ENCODE results near the gene INTS1. TPM values are rescaled to one million over a fixed set of nuclear protein-coding genes. Genes with fewer than 3 reads are reported as not detected.

The INTS1 gene
- polyA plus RNA-seq, 1 donor from 2014 or later: 21.1 TPM

DNA sequence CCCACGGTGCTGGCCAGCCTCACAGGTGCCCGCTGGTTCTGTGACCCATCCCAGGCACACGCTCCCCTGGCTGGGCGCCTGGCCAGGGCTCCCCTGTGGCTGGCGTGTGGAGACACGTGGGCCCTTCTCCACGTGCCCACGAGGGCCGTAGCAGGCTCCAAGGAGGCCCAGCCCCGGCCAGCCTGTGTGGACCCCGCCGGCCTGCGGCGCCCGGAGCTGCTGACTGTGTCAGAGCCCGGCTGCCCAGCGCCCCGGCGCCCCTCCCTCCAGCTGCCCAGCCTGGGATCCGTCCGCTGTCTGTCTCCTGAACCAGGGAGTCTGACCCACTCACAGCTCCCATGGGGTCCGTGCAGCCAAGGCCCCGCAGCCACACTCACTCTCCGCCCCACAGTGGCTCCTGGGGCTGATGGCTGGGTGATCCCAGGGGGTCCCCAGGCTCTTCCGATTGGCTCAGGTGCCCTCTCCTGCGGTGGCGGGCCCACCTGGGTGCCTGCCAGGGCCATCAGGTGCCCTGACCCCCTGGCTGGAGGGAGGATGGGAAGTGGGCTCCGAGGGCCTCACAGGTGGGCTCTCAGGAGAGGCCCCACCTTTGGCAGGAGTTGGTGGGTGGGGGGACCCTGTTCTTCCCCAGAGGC, 42.2 kb upstream of the INTS1 start:
- H3K4me3 ChIP-seq (ENCODE audit: low read length): no peak overlapping the region
- H3K79me2 ChIP-seq (replicated peaks; ENCODE audit: insufficient read depth, low read length): no peaks in the 10 kb centered on the region
- H3K4me2 ChIP-seq (ENCODE audit: low read length): no peak overlapping the region
- H3K9me2 ChIP-seq (ENCODE audit: insufficient read depth, low read length): no peaks in the 10 kb centered on the region
- no peaks in the 10 kb centered on the region for H3K27me3 ChIP-seq (ENCODE audit: insufficient read depth, low read depth, low read length)
- H3K9me3 ChIP-seq (ENCODE audit: low read length): no peaks in the 10 kb centered on the region
- H3K36me3 ChIP-seq (ENCODE audit: insufficient read depth, low read length): no peaks in the 10 kb centered on the region
- TF ChIP-seq MXI1 (conservative IDR thresholded peaks at IDR 0.05; ENCODE audit: poor library complexity, severe bottlenecking) (no peak), EZH2 (IDR thresholded peaks at IDR 0.05; ENCODE audit: borderline replicate concordance, insufficient read depth, low read length, poor library complexity, severe bottlenecking) (no peak), REST (IDR thresholded peaks at IDR 0.05; ENCODE audit: borderline replicate concordance) (no peak), TAF1 (IDR thresholded peaks at IDR 0.05; ENCODE audit: low read depth) (no peak), EP300 (conservative IDR thresholded peaks at IDR 0.05; ENCODE audit: poor library complexity, severe bottlenecking) (no peak), POLR2AphosphoS5 (IDR thresholded peaks at IDR 0.05) (no peak), RAD21 (conservative IDR thresholded peaks at IDR 0.05) (no peak), SMC3 (conservative IDR thresholded peaks at IDR 0.05; ENCODE audit: poor library complexity) (no peak)
- TF ChIP-seq, protein P1, sequence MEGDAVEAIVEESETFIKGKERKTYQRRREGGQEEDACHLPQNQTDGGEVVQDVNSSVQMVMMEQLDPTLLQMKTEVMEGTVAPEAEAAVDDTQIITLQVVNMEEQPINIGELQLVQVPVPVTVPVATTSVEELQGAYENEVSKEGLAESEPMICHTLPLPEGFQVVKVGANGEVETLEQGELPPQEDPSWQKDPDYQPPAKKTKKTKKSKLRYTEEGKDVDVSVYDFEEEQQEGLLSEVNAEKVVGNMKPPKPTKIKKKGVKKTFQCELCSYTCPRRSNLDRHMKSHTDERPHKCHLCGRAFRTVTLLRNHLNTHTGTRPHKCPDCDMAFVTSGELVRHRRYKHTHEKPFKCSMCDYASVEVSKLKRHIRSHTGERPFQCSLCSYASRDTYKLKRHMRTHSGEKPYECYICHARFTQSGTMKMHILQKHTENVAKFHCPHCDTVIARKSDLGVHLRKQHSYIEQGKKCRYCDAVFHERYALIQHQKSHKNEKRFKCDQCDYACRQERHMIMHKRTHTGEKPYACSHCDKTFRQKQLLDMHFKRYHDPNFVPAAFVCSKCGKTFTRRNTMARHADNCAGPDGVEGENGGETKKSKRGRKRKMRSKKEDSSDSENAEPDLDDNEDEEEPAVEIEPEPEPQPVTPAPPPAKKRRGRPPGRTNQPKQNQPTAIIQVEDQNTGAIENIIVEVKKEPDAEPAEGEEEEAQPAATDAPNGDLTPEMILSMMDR (IDR thresholded peaks at IDR 0.05; ENCODE audit: poor library complexity, severe bottlenecking): no peak
- H3K9ac ChIP-seq (ENCODE audit: low read length): no peak overlapping the region
- no peak overlapping the region for H3K27ac ChIP-seq (ENCODE audit: low read length)
- no peaks in the 10 kb centered on the region for H4K20me1 ChIP-seq (ENCODE audit: insufficient read depth)
- H3F3A ChIP-seq (ENCODE audit: insufficient read depth, low read length, poor library complexity, severe bottlenecking): no peaks in the 10 kb centered on the region
- no peak overlapping the region for H2AFZ ChIP-seq (ENCODE audit: low read depth, low read length)

DNA sequence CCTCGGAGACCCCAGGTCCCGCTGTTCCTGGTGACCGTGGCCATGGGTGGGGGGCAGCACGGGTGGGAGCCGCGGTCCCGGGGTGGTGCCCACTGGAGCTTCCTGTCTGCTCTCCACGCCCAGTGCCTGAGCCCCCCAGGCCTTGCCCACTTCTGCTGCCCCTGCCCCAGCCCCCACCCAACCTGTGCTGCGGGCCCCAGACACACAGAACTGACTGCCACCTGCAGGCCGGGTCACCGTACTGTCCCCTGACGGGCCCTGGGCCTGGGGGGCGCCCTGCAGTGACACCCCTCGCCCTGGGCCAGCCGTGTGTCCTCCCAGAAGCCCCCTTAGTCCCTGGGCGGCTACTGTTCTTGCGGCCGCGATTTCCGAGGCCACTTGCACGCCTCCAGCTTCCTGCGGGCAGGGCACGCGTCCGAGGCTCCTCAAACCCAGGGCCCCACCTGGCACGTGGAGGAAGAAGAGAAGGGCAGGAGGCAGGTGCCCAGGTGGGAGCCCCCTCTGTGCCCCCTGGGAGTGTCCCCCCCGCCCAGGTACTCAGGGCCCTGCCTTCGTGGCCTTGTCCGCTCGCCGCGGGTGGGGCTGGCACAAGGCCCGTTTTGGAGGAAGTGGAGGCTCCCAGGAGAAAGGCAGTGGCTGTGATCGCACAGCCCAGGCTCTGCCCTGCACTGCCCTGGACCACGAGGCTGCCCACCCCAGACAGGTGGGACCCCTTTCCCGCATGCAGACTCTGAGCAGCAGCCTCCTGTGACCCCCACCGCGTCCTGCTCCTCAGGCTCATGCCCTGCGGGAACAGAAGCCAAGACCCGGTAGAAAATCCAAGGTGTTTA, 41.4 kb upstream of the INTS1 start:
- no peaks in the 10 kb centered on the region for H3K36me3 ChIP-seq (ENCODE audit: insufficient read depth, low read length)
- H3K27ac ChIP-seq (ENCODE audit: low read length): no peak overlapping the region
- no peaks in the 10 kb centered on the region for H3K9me3 ChIP-seq (ENCODE audit: low read length)
- no peaks in the 10 kb centered on the region for H4K20me1 ChIP-seq (ENCODE audit: insufficient read depth)
- no peak overlapping the region for H3K4me3 ChIP-seq (ENCODE audit: low read length)
- H3K9ac ChIP-seq (ENCODE audit: low read length): no peak overlapping the region
- TF ChIP-seq EZH2 (IDR thresholded peaks at IDR 0.05; ENCODE audit: borderline replicate concordance, insufficient read depth, low read length, poor library complexity, severe bottlenecking): no peak
- no peak for TF ChIP-seq REST (IDR thresholded peaks at IDR 0.05; ENCODE audit: borderline replicate concordance)
- TF ChIP-seq SMC3 (conservative IDR thresholded peaks at IDR 0.05; ENCODE audit: poor library complexity): no peak
- TF ChIP-seq RAD21 (conservative IDR thresholded peaks at IDR 0.05): no peak
- TF ChIP-seq TAF1 (IDR thresholded peaks at IDR 0.05; ENCODE audit: low read depth): no peak
- no peak for TF ChIP-seq EP300 (conservative IDR thresholded peaks at IDR 0.05; ENCODE audit: poor library complexity, severe bottlenecking)
- TF ChIP-seq, protein P1 (IDR thresholded peaks at IDR 0.05; ENCODE audit: poor library complexity, severe bottlenecking): no peak
- H3K79me2 ChIP-seq (replicated peaks; ENCODE audit: insufficient read depth, low read length): no peaks in the 10 kb centered on the region
- H3K9me2 ChIP-seq (ENCODE audit: insufficient read depth, low read length): no peaks in the 10 kb centered on the region
- H3K27me3 ChIP-seq (ENCODE audit: insufficient read depth, low read depth, low read length): no peaks in the 10 kb centered on the region
- no peak overlapping the region for H2AFZ ChIP-seq (ENCODE audit: low read depth, low read length)
- no peak overlapping the region for H3K4me2 ChIP-seq (ENCODE audit: low read length)
- no peaks in the 10 kb centered on the region for H3F3A ChIP-seq (ENCODE audit: insufficient read depth, low read length, poor library complexity, severe bottlenecking)
